Right lobe of liver (tissue), 6 donors: Measurements from ENCODE around the gene CDC23. TPM values are rescaled to one million over a fixed set of nuclear protein-coding genes. Genes with fewer than 3 reads are reported as not detected.
"Not testable (repeated sequence)": the region's sequence is repeated elsewhere in the genome, so short reads cannot be mapped to it uniquely, and the experiment has no call there.

Source experiments
- ATAC-seq, 4 donors: fragments of 200-7000 bp; cut with Tn5 transposase; one replicate each; pipeline ENCODE4 v1.9.1; 2020; ENCODE audit warnings: mild to moderate bottlenecking in 4 of 4, moderate library complexity in 4 of 4
- DNase-seq, 3 donors: peaks; one replicate each; pipeline ENCODE4 v3.0.0-alpha.2; 2020
- H3K27ac ChIP-seq, 3 donors: fragments of 200-600 bp; one replicate each; pipeline ENCODE4 v1.8.0; 2022
- H3K27me3 ChIP-seq, 2 donors: fragments of 200-600 bp; one replicate each; pipeline ENCODE4 v1.8.0; 2022
- H3K36me3 ChIP-seq, 4 donors: fragments of 200-600 bp; sonication (generic) in 1 of 4; one replicate each; pipeline versions ENCODE4 v1.5.1 to v1.8.0; 2017 to 2022; ENCODE audit warnings: control low read depth in 1 of 4
- H3K4me1 ChIP-seq, 4 donors: fragments of 200-600 bp; sonication (generic) in 1 of 4; one replicate each; pipeline versions ENCODE4 v1.5.1 to v1.8.0; 2017 to 2022; ENCODE audit warnings: control low read depth in 1 of 4
- H3K4me3 ChIP-seq, 3 donors: fragments of 200-600 bp; one replicate each; pipeline ENCODE4 v1.8.0; 2022
- H3K9me3 ChIP-seq, 4 donors: fragments of 200-600 bp; sonication (generic) in 1 of 4; one replicate each; pipeline versions ENCODE4 v1.5.1 to v1.8.0; 2017 to 2022; ENCODE audit warnings: control low read depth in 1 of 4
- POLR2A ChIP-seq: fragments of 450-650 bp; IDR thresholded peaks from one replicate; pipeline ENCODE4 v1.6.1; 2017; ENCODE audit warnings: antibody characterized with exemption, mild to moderate bottlenecking
- WGBS: methylation state at CpG from one replicate; pipeline ENCODE4 v1.1.6; 2018; ENCODE audit warnings: low coverage, low lambda C conversion rate; ENCODE audit not compliant: insufficient coverage; ENCODE audit errors: missing lambda C conversion rate; 5-methylcytosine and 5-hydroxymethylcytosine counted together
- intact Hi-C, 2 donors: fragments of 100-400 bp; cut with DNase I; formaldehyde crosslinking; loops; one replicate each; pipeline versions ENCODE4 v1.11.2 to v1.14.1; 2022
- long read RNA-seq: library from polyadenylated mRNA; unstranded; transcript quantifications from one replicate; pipeline ENCODE4 v2.0.0, GENCODE V29; 2019
- total RNA-seq, 6 experiments: library from RNA; depleted of rRNA in 2 of 6; stranded (reverse); fragments of >200 nt in 2 of 6; fragmentation: NEBNext Ultra II Directional in 3 of 6; extraction: Animal tissue kit (Norgen Biotek cat#: 25700) in 3 of 6; gene quantifications; one replicate each; pipeline versions ENCODE4 v1.1.0 to v1.2.4, GENCODE V29; 2016 to 2023
- TF ChIP-seq, protein P1 (sequence below), 4 donors: fragments of 200-600 bp in 3 of 4; fragments of 450-650 bp in 1 of 4; IDR thresholded peaks; one replicate each; pipeline versions ENCODE4 v1.5.1 to v1.8.0; 2016 to 2022; ENCODE audit warnings: antibody characterized with exemption in 4 of 4, mild to moderate bottlenecking in 2 of 4
- donor health status: DM: no; HTN: yes; CAD: no.
- donor health status: DM: no; HTN: no; CAD: no.
- donor health status: DM: no; HTN: no; CAD: no.
- donor health status: DM: no; HTN: yes; CAD: no.
- donor health status: DM: no; HTN: yes; CAD: no.

CDC23 gene, protein sequence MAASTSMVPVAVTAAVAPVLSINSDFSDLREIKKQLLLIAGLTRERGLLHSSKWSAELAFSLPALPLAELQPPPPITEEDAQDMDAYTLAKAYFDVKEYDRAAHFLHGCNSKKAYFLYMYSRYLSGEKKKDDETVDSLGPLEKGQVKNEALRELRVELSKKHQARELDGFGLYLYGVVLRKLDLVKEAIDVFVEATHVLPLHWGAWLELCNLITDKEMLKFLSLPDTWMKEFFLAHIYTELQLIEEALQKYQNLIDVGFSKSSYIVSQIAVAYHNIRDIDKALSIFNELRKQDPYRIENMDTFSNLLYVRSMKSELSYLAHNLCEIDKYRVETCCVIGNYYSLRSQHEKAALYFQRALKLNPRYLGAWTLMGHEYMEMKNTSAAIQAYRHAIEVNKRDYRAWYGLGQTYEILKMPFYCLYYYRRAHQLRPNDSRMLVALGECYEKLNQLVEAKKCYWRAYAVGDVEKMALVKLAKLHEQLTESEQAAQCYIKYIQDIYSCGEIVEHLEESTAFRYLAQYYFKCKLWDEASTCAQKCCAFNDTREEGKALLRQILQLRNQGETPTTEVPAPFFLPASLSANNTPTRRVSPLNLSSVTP
- 10 to 100 TPM; 11.9 to 16.2 (median 15.2) TPM for total RNA-seq
- long read RNA-seq, partial matches to known transcripts = 0 of 3 reads
- long read RNA-seq, other reads (novel, unspliced or antisense) = 0 of 3 reads

DNA sequence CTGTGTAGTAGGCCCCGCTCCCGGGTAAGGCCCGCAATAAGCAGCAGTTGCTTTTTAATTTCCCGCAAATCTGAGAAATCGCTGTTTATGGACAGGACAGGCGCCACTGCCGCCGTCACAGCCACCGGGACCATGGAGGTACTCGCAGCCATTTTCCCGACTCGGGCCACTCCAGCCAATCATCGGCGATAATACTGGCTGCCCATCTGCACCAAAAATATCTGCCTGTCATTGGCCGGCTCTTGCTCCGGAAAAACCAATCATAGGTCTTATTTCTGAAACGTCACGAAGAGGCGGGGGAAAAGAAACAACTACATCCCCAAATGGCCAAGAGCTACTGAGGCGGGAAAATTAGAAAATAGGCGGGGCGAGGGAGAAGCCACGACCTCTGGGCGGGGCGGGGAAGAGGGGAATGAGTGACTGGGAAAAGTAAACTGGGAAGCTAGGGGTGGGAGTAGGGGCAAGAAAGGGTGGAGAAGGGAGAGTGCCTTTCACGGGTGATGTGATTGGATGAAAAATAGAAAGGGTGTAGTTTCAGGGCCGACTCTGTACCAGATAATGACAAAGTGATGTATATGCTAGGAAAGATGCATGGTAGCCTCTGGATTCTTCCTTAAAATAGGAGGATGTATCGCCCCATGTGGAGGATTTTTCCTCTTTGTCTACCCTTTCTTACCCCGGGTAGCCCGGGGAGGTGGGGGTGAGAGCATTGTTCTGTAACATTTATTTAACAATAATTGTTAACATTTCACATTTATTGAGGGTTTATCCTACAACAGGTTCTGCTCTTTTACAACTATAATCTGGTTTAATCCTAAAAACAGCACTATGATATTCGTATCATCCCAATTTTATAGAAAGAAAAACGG, at the start of gene CDC23:
Gene CDC23, minus strand, starts transcription at position 163 of the 869 bp plus-strand sequence. Its CDS starts 11 bp downstream, at position 152.
- intact Hi-C loops = no loop called here
- TF ChIP-seq POLR2A = peak; percentile 54
- TF ChIP-seq, protein P1, sequence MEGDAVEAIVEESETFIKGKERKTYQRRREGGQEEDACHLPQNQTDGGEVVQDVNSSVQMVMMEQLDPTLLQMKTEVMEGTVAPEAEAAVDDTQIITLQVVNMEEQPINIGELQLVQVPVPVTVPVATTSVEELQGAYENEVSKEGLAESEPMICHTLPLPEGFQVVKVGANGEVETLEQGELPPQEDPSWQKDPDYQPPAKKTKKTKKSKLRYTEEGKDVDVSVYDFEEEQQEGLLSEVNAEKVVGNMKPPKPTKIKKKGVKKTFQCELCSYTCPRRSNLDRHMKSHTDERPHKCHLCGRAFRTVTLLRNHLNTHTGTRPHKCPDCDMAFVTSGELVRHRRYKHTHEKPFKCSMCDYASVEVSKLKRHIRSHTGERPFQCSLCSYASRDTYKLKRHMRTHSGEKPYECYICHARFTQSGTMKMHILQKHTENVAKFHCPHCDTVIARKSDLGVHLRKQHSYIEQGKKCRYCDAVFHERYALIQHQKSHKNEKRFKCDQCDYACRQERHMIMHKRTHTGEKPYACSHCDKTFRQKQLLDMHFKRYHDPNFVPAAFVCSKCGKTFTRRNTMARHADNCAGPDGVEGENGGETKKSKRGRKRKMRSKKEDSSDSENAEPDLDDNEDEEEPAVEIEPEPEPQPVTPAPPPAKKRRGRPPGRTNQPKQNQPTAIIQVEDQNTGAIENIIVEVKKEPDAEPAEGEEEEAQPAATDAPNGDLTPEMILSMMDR (IDR thresholded peaks at IDR 0.05) = no peak
- Histone ChIP-seq H3K9me3 (no peaks in the 10 kb centered on the region), H3K27ac (peak within 1 kb of the TSS in 2 of 3 donors; percentile 55 to 63), H3K4me1 (peaks cover 0 to 13% (median 0%) of the 10 kb centered on the region in 4 donors), H3K4me3 (peak within 1 kb of the TSS; percentile 76 to 95 (median 92)), H3K36me3 (no peaks in the 10 kb centered on the region), H3K27me3 (no peaks in the 10 kb centered on the region)
- DNase-seq (peak; percentile 87 to 92 (median 91)), ATAC-seq (peak; percentile 99 to 100 (median 99))
- 1% methylated on average over 32 of the region's 32 CpGs for WGBS

DNA sequence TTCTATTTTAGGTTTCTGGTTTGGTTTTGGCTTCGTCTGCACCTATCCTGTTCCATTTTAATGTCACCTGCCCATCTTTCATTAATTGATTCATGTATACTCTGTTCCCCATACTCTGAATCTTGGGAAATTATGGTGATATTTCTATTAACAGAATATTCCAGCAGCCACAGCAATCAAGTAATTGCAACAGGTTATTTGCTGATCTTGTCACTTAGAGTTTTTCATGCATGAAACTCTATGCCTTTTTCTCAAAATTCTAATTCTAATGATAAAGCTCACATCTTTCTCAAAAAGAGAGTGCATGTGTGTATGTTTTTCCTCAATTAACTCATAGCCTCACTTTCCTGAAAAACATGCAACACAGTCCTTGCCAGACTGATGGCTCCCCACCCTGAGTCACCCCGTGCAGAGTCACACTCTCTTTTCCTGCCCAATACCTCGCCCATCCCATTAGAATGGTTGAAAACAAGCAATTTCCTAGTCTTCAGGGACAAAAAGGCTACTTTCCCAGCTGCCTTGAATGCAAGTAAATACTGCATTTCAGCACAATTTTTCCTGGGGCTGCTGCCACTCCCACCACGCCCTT, 45.7 kb upstream of the CDC23 start:
- intact Hi-C loops = no loop called here
- ATAC-seq = no peak
- no peaks in the 10 kb centered on the region for H3K4me1 ChIP-seq
- no peaks in the 10 kb centered on the region for H3K36me3 ChIP-seq
- TF ChIP-seq POLR2A = no peak
- TF ChIP-seq, protein P1 (IDR thresholded peaks at IDR 0.05) = no peak
- H3K27ac ChIP-seq = no peak overlapping the region
- 73% methylated on average over 4 of the region's 4 CpGs for WGBS
- H3K4me3 ChIP-seq = no peak overlapping the region
- no peak for DNase-seq
- no peaks in the 10 kb centered on the region for H3K9me3 ChIP-seq
- no peaks in the 10 kb centered on the region for H3K27me3 ChIP-seq

DNA sequence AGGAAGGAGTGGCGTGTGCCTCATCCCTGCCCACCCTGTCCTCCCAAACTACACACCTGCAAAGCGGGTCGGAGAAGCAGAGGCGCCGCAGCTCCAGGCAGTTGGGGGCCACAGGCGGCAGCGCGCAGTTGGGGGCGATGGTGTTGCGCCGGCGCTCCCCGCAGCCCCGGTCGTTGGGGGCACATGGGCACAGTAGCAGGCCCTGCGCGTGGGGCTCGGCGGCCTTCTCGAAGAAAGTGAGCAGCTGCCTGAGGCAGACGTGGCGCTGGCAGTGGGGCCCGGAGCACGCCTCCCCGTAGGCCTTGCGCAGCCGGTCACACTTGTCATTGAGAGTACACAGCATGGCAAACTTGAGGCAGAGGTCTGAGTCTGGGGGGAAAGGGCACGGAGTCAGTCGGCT, 44.5 kb upstream of the CDC23 start:
- H3K27me3 ChIP-seq = no peaks in the 10 kb centered on the region
- no peak overlapping the region for H3K4me3 ChIP-seq
- H3K9me3 ChIP-seq = no peaks in the 10 kb centered on the region
- intact Hi-C loops = no loop called here
- ATAC-seq (no peak), DNase-seq (no peak)
- 80% methylated on average over 1 of the region's 29 CpGs for WGBS
- H3K4me1 ChIP-seq = no peaks in the 10 kb centered on the region
- TF ChIP-seq, protein P1 (IDR thresholded peaks at IDR 0.05) = no peak
- TF ChIP-seq POLR2A = no peak
- H3K36me3 ChIP-seq = no peaks in the 10 kb centered on the region
- H3K27ac ChIP-seq = no peak overlapping the region

DNA sequence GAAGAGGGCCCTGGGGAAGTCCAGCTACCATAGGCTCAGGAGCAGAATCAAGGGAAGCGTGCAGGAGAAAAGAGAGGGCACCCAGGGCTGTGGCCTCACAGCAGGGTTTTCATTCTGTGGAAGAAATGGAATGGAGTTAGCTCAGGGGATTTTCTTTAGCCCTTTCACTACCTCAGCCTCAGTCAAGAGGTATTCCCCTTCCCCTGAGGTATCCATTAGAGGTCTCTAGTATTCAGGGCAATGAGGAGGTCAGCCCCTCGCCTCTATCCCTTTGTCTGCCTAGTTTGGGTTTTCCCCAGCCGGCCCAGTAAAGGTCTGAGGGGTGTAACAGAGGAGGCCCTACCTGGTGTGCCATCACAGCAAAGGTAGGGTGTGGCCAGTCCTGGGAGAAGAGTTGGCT, 39.8 kb upstream of the CDC23 start:
- Histone ChIP-seq H3K27ac (no peak overlapping the region), H3K9me3 (no peaks in the 10 kb centered on the region), H3K27me3 (no peaks in the 10 kb centered on the region), H3K4me1 (no peaks in the 10 kb centered on the region), H3K4me3 (no peak overlapping the region), H3K36me3 (no peaks in the 10 kb centered on the region)
- no peak for ATAC-seq
- 83% methylated on average over 1 of the region's 3 CpGs for WGBS
- intact Hi-C loops = no loop called here
- TF ChIP-seq, protein P1 (IDR thresholded peaks at IDR 0.05) = no peak
- DNase-seq = no peak

GRCh38 chr5:138247800-138248199, 34.7 kb upstream of the CDC23 start:
- intact Hi-C loops, H3K27ac ChIP-seq, H3K4me3 ChIP-seq, ATAC-seq, H3K27me3 ChIP-seq, H3K4me1 ChIP-seq, H3K9me3 ChIP-seq, DNase-seq, H3K36me3 ChIP-seq: not testable (repeated sequence)
- WGBS = 60% methylated on average over 1 of the region's 2 CpGs
